Measurements from ENCODE around the gene ARHGEF2. TPM values are rescaled to one million over a fixed set of nuclear protein-coding genes. Genes with fewer than 3 reads are reported as not detected.

The ARHGEF2 gene
- total and polyA plus RNA-seq, 2 donors (not counting 3 experiments of a cell fraction or from before 2014, with no cell fraction given): 59.2 to 118 TPM

Small RNAs within 50 kb of the gene (microRNA-seq; reads per million reads assigned to microRNA genes)
- gene MIR6738 (ENCODE audit: borderline number of aligned reads, borderline replicate concordance): not detected

Small RNAs within 50 kb of the gene (small RNA-seq; reads per million reads assigned to genes)
- gene MIR6738 (ENCODE audit: insufficient read depth, insufficient read length, low read depth, low replicate concordance) (not detected), gene SCARNA4 (ENCODE audit: insufficient read depth, insufficient read length, low read depth, low replicate concordance) (not detected), gene SNORA80E (ENCODE audit: insufficient read depth, insufficient read length, low read depth, low replicate concordance) (15.5 reads per million, percentile 73 among the genes with 10 or more reads in this experiment)

Other genes starting within 250 kb of the ARHGEF2 start
- 58.7 and 60.4 TPM in 2 replicates for gene GON4L, start 121.3 kb downstream of the ARHGEF2 start, total RNA-seq
- 29.5 and 30.5 TPM in 2 replicates for gene GON4L, start 121.3 kb downstream of the ARHGEF2 start, polyA plus RNA-seq
- 33.7 and 36.5 TPM in 2 replicates for gene SYT11, start 119.0 kb downstream of the ARHGEF2 start, total RNA-seq
- 27.6 and 28.2 TPM in 2 replicates for gene SYT11, start 119.0 kb downstream of the ARHGEF2 start, polyA plus RNA-seq
- gene RIT1, start 67.2 kb downstream of the ARHGEF2 start, total RNA-seq: 46.4 and 47.8 TPM in 2 replicates
- gene RIT1, start 67.2 kb downstream of the ARHGEF2 start, polyA plus RNA-seq: 52.0 and 65.5 TPM in 2 replicates
- gene KHDC4, start 44.1 kb downstream of the ARHGEF2 start, total RNA-seq: 54.1 and 55.6 TPM in 2 replicates
- 47.9 and 48.6 TPM in 2 replicates for gene KHDC4, start 44.1 kb downstream of the ARHGEF2 start, polyA plus RNA-seq
- not detected in 2 replicates for gene RXFP4, start 36.9 kb downstream of the ARHGEF2 start, total RNA-seq
- gene RXFP4, start 36.9 kb downstream of the ARHGEF2 start, polyA plus RNA-seq: not detected in 2 replicates
- 339 and 362 TPM in 2 replicates for gene SSR2, start 42.4 kb upstream of the ARHGEF2 start, total RNA-seq
- gene SSR2, start 42.4 kb upstream of the ARHGEF2 start, polyA plus RNA-seq: 1,337 and 1,787 TPM in 2 replicates
- 48.1 and 50.8 TPM in 2 replicates for gene UBQLN4, start 75.3 kb upstream of the ARHGEF2 start, total RNA-seq
- gene UBQLN4, start 75.3 kb upstream of the ARHGEF2 start, polyA plus RNA-seq: 50.5 and 53.6 TPM in 2 replicates
- 77.7 and 80.3 TPM in 2 replicates for gene LAMTOR2, start 76.2 kb upstream of the ARHGEF2 start, total RNA-seq
- gene LAMTOR2, start 76.2 kb upstream of the ARHGEF2 start, polyA plus RNA-seq: 136 and 145 TPM in 2 replicates
- not detected in 2 replicates for gene RAB25, start 82.6 kb upstream of the ARHGEF2 start, total RNA-seq
- gene RAB25, start 82.6 kb upstream of the ARHGEF2 start, polyA plus RNA-seq: not detected in 2 replicates
- 23.6 and 26.6 TPM in 2 replicates for gene MEX3A, start 103.9 kb upstream of the ARHGEF2 start, total RNA-seq
- gene MEX3A, start 103.9 kb upstream of the ARHGEF2 start, polyA plus RNA-seq: 20.2 and 22.0 TPM in 2 replicates
- 715 and 742 TPM in 2 replicates for gene LMNA, start 136.2 kb upstream of the ARHGEF2 start, total RNA-seq
- gene LMNA, start 136.2 kb upstream of the ARHGEF2 start, polyA plus RNA-seq: 371 and 461 TPM in 2 replicates
- 1.5 and 1.6 TPM in 2 replicates for gene SEMA4A, start 175.0 kb upstream of the ARHGEF2 start, total RNA-seq
- gene SEMA4A, start 175.0 kb upstream of the ARHGEF2 start, polyA plus RNA-seq: 0.97 and 1.5 TPM in 2 replicates
- gene SLC25A44, start 215.6 kb upstream of the ARHGEF2 start, total RNA-seq: 24.0 and 26.3 TPM in 2 replicates
- 30.2 and 30.6 TPM in 2 replicates for gene SLC25A44, start 215.6 kb upstream of the ARHGEF2 start, polyA plus RNA-seq
- 58.4 and 61.6 TPM in 2 replicates for gene PMF1, start 234.5 kb upstream of the ARHGEF2 start, total RNA-seq
- gene PMF1, start 234.5 kb upstream of the ARHGEF2 start, polyA plus RNA-seq: 134 and 147 TPM in 2 replicates

All from endothelial cell of umbilical vein (primary cell).